Stimulated activated naive CD4-positive, alpha-beta T cell treated with Interleukin-2 at 50 U/mL for 16 hours (primary cell): ENCODE results near the gene OCSTAMP.

Experiments used
- DNase-seq: peaks from one replicate; lab custom pipeline; 2025; lab: John Stamatoyannopoulos, UW

The OCSTAMP gene, protein sequence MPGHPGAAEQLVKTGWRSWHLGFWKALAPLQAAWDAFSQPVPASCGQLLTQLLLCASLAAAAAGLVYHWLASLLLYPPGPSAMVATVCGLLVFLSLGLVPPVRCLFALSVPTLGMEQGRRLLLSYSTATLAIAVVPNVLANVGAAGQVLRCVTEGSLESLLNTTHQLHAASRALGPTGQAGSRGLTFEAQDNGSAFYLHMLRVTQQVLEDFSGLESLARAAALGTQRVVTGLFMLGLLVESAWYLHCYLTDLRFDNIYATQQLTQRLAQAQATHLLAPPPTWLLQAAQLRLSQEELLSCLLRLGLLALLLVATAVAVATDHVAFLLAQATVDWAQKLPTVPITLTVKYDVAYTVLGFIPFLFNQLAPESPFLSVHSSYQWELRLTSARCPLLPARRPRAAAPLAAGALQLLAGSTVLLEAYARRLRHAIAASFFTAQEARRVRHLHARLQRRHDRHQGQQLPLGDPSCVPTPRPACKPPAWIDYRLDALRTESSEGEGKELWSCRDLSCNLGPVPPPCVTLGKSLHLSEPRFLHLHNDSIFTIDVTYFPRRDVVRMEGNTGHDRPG

DNA sequence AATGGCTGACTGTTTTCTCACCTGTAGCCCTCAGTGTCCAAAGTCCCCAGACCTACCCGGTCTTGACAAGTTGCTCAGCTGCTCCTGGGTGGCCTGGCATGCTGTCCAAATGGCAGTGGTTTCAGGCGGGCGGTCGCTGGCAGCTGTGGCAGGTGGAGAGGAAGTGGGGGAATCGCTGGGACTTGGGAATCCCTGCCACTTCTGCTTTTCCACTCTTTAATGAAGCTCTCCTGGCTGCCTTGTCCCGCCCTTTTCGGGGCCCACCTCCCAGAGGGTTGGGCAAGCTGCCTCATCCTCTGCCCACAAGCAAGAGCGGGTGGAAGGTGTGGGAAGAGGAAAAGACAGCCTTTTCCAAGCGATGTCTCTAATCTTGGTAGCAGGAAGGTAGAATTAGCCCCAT, at the start of gene OCSTAMP:
Gene OCSTAMP (minus strand): TSS at position 194 of the 400 bp plus-strand sequence. CDS start 94 bp downstream, at position 100.
- no peak for DNase-seq

GRCh38 chr20:46599227-46599987, 49.0 kb upstream of the OCSTAMP start:
- no peak for DNase-seq

DNA sequence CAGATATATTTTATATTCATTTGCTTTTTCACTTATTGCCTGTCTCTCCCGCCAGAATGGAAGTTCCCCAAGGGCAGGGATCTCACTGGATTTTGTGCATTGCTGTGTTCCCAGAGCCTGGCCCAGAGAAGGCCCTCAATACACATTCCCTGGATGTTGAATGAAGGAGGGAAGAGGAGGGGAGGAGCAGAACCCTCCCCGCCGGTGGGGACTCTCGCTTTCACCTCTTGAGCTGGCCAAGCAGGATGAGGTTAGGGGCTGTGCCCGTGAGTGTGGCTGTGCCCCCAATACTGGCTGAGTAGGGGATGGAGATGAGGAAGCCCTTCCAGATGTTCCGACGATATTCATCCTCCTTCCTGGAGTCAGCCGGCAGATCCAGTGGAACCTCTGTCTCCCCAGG, 45.5 kb upstream of the OCSTAMP start:
- no peak for DNase-seq

- DNase-seq: no peak
Observed at GRCh38 chr20:46594725-46595124, 44.3 kb upstream of the OCSTAMP start.

- no peak for DNase-seq
Observed at GRCh38 chr20:46592580-46593362, 42.3 kb upstream of the OCSTAMP start.

DNA sequence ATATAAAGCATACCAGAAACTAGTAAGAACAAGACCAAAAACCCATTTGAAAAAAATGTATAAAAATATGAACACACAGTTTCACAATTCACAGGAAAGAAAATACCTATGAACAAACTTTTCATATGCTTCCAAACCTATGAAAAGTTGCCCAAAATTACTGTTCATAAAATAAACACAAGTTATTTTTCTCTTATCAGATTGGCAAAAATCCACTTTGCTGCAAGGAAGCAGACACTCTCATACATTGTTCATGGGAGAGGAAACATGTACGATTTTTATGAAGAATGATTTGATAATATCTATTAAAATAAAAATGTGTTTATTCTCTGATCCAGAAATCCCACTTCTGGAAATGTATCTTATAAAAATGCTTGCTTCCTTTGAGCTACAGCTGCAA, 40.0 kb upstream of the OCSTAMP start:
- DNase-seq: no peak

- no peak for DNase-seq
Observed at GRCh38 chr20:46588532-46589511, 38.4 kb upstream of the OCSTAMP start.

DNA sequence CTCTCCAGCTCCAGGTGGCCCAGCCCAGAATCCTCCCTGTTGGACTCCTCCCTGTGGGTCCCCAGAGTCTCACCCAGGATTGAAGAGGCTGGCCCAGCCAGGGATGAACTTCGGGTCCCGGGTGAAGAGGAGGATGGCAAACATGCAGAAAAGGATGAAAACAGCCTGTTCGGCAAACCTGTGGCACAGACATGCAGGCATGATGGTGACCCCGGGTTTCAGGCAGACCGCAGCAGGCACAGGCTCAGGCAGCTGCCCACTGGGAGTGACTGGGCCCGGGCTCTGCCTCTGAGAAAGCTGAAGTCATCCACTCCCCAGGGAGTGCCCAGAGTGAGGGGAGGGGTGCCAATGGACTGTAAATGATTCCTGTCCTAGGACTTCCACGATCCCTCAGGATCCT, 37.5 kb upstream of the OCSTAMP start:
- DNase-seq: no peak

GRCh38 chr20:46586724-46587123, 36.3 kb upstream of the OCSTAMP start:
- no peak for DNase-seq

DNA sequence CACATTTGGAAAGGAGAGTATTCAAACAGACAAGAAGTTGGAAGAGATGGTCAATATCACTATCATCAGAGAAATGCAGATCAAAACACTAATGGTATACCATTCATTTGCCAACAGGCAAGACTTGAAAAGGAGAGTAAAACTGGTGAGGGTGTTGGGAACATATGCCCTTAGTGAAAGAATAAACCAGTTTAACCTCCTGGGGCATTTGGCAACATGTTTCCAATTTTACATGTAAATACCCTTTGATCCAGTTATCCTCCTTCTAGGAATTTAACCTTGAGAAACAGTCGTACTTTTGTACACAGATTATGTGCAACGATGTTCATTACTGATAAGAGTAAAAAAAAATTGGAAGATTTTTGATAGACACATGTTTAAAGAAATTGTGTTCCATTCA, 34.1 kb upstream of the OCSTAMP start:
- no peak for DNase-seq

DNA sequence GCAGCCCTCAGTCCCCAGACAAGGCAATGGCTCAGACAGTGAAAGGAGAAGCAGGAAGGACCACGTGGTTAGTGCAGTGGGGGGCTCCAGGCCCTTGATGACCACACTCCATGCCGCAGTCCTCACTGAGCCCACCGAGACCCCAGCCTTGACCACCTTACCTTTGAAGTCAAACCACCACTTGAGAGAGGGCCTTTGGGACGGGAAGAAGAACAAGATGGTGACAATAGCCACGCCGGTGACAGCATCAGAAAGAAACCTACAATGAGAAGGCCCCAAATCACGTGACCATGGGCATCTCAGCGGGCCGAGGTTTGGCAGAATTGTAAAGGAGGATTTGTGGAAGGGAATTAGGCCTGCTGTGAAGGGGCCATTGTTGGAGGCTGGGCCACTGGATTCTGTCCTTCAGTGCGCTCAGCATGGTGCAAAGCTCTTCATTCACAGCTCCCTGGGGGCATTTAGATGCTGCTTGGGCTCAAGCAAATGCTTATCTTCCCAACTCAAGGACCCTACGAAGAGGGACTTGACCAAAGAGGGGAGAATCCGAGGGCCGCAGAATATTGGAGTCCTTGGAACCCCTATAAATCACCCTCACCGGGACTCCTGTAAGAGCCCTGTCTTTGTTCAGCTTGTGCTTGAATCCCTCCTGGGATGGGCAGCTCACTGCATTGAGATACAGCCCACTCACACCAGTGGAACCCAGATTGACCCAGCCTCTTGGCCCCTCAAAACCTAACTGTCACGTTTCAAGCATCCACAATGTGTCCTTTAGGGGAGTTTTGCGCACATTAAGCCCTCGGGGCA, 33.2 kb upstream of the OCSTAMP start:
- no peak for DNase-seq

GRCh38 chr20:46582648-46583047, 32.2 kb upstream of the OCSTAMP start:
- DNase-seq: no peak

- DNase-seq: no peak
Observed at GRCh38 chr20:46581391-46581790, 30.9 kb upstream of the OCSTAMP start.

DNA sequence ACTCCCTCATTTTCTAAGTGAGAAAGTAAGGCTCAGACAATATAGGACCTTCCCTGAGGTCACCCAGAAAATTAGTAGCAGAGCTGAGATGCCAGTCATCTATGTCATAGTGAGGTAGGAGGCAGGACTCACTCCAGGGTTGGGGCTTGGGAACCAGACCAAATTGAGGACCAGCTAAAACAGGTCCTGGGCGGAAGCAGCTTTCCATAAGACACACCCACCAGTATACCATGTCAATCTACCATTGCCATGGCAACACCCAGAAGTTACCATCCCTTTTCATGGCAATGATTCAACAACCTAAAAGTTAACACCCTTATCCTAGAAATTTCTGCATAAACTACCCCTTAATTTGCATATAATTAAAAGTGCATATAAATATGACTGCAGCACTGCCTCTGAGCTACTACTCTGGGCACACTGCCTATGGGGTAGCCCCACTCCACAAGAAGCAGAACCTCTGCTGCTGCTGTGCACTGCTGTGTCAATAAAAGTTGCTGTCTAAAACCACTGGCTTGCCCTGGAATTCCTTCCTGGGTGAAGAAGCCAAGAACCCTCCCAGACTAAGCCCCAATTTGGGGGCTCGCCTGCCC, 30.3 kb upstream of the OCSTAMP start:
- no peak for DNase-seq

GRCh38 chr20:46578745-46579144, 28.3 kb upstream of the OCSTAMP start:
- DNase-seq: no peak

DNA sequence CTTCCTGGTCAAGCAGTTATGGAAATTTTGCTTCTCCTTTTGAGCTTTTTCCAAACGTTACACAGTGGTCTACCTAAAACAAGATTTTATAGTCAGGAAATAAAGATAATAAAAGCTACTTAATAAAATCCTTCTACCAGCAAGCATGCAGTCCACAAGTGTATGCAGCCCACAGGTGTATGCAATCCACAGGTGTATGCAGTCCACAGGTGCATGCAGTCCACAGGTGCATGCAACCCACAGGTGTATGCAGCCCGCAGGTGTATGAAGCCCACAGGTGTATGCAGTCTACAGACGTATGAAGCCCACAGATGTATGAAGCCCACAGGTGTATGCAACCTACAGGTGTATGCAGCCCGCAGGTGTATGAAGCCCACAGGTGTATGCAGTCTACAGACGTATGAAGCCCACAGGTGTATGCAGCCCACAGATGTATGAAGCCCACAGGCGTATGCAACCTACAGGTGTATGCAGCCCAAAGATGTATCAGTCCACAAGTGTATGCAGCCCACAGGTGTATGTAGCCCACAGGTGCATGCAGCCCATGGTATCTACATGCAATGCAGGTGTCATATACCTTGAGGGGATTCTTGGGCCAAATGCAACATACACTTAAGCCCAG, 26.4 kb upstream of the OCSTAMP start:
- DNase-seq: no peak

DNA sequence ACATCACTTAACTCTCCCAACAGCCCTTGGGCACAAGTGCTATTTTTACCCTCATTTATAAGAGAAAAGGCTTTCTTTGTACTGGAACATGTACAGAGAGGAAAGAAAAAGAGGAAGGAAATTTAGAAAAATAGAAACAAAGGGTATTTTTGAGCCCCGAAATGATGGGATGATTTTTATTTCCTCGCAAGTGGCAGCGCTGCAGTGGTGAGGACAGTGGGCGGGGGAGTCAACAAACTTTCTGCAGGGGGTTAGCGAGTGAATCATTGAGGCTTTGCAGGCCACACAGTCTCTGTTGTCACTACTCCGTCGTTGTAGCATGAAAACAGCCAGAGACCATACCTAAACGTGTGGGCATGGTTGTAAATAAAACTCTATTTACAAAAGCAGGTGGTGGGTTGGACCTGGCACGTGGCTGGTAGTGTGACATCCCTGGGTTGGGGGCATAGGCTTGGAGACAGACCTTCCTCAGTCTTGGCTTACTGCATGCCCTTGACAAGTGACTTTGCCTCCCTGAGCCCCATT, 25.5 kb upstream of the OCSTAMP start:
- DNase-seq: no peak

DNA sequence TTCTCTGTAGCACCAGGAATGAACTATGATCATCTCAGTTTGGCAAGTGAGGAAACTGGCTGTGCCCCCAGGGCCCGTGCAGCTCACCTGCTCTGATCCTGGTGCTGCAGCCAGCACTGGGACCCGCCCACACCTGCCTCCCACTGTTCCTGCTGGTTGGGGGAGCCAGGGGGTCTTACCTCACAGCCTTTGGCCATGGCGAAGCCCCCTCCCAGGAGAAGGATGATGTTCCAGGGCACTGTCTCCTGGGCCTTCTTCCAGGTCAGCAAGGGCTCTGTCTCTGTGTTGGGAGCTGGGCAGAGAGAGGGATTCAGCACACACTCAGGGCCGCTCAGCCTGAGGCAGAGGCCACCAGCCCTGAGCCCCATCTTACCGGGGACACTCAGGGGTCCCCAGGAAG, 24.9 kb upstream of the OCSTAMP start:
- no peak for DNase-seq
